Mucosa of gallbladder (tissue), 1 donor: Measurements from ENCODE around the gene ZNF587. TPM values are rescaled to one million over a fixed set of nuclear protein-coding genes. Genes with fewer than 3 reads are reported as not detected.
"Not testable (repeated sequence)": the region's sequence is repeated elsewhere in the genome, so short reads cannot be mapped to it uniquely, and the experiment has no call there.

Source experiments
- DNase-seq: peaks from one replicate; pipeline ENCODE4 v3.0.0-alpha.2; 2020; ENCODE audit warnings: low spot score
- total RNA-seq: library from RNA; stranded (reverse); gene quantifications from one replicate; pipeline ENCODE4 v1.2.1, GENCODE V29; 2021
- donor health status: DM: no; HTN: no; CAD: no.

Gene ZNF587
- total RNA-seq, 1 donor from 2014 or later: 60.0 TPM

DNA sequence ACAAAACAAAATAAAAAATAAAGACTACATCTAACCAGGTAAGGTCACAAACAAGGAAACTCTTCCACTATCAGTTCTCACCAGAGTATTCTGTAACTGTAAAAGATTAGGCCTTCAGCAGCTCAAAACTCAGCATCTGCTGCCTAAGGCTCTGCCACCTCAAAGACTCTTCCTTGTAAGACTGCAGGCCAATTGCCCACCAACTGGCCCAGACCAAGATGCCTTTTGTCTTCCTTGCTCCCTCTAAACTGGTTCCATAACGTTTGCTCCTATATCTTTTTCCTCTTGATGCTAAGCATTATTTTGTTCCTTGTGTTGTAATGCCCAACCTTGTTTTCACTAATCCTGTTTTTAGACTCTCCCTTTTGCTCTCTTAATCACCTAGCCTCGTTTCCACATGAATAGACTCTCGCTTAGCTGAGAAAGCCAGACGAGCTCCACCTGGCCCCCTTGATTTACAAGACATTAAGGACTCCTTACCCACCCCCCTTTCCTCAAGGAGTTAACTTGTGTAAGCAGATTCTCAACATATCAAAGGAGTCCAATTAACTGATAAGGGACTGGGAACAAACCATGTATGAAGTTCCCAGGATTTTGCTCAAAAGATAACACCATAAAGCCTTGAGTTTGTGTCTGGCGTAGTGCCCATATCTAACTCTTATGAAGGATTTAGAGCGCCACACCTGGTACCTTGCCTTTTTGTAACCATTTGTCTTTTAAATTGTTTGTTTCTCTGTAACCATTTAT is 37.7 kb downstream of the ZNF587 start:
- DNase-seq: peak; percentile 24

DNA sequence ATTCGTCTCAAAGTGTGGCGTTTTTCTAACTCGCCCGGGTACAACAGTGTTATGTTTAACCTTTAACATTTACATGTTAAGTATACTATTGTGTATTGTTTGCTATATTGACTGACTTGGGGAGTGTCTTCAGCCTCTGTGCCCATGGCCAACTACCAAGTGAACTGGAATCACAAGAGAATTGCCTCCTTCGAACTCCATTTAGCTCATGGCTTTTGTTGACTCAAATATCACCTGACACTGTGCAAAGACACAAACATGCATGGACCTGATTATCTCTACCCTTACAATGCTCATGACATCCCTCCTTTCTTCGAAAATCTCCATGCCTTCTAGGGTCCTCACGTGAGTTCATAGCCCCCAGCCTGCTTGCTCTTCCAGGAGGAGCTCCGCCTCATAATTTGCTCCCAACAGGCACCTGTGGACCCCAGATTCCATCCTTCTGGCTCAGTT is 38.5 kb downstream of the ZNF587 start:
- DNase-seq: peak; percentile 16

- peak; percentile 93 for DNase-seq
Observed at GRCh38 chr19:57888560-57889231, 39.0 kb downstream of the ZNF587 start, which contains the start of gene ZNF814. TSS of gene ZNF814 (minus strand) at chr19:57889037. CDS start at chr19:57888802, 235 bp downstream.

DNA sequence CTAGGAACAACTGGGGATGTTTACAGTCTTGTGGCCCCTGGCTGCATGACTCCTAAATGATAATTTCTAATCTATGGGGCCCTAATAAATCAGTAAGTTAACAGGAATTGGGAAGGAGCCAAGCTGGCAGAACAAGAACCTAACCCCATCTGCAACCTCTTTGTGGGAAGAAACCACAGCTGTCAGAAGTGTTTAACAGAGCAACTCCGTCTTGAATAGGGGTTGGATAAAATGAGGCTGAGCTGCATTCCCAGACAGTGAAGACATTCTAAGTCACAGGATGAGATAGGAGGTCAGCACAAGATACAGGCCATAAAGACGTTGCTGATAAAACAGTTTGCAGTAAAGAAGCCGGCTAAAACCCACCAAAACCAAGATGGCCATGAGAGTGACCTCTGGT is 41.0 kb downstream of the ZNF587 start:
- DNase-seq: not testable (repeated sequence)

DNA sequence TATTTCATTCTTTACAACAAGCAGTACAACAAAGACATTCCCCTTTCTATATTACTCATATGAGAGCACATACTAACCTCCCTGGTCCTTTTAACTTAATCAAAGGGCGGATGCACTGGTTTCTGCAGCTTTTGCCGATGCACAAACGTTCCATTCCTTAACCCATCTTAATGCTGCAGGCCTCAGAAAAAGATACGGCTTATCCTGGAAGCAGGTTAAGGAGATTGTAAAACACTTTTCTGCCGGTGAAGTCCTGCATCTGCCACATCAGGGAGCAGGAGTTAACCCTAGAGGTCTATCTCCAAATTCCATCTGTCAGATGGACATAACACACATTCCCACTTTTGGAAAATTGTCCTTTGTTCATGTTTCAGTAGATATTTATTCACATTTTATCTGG is 50.7 kb downstream of the ZNF587 start:
- DNase-seq: no peak

GRCh38 chr19:57903618-57904184 is 54.0 kb downstream of the ZNF587 start:
- no peak for DNase-seq

GRCh38 chr19:57905258-57905657 is 55.6 kb downstream of the ZNF587 start:
- no peak for DNase-seq

GRCh38 chr19:57907394-57907793 is 57.7 kb downstream of the ZNF587 start:
- DNase-seq: no peak

GRCh38 chr19:57914531-57914930 is 64.9 kb downstream of the ZNF587 start:
- DNase-seq: no peak

Other genes starting within 250 kb of the ZNF587 start
- 5.1 TPM for gene ZNF530, start 250.0 kb upstream of the ZNF587 start, total RNA-seq
- 19.0 TPM for gene ZNF134, start 235.6 kb upstream of the ZNF587 start, total RNA-seq
- 19.6 TPM for gene ZNF211, start 216.7 kb upstream of the ZNF587 start, total RNA-seq
- gene ZSCAN4, start 180.9 kb upstream of the ZNF587 start, total RNA-seq: not detected
- 5.3 TPM for gene ZNF551, start 167.9 kb upstream of the ZNF587 start, total RNA-seq
- gene ZNF154, start 140.7 kb upstream of the ZNF587 start, total RNA-seq: 11.7 TPM
- 14.9 TPM for gene ZNF671, start 122.2 kb upstream of the ZNF587 start, total RNA-seq
- 21.6 TPM for gene ZNF776, start 103.0 kb upstream of the ZNF587 start, total RNA-seq
- 20.2 TPM for gene ZNF586, start 80.2 kb upstream of the ZNF587 start, total RNA-seq
- gene ZNF552, start 34.9 kb upstream of the ZNF587 start, total RNA-seq: 47.0 TPM
- gene ZNF587B, start 19.6 kb upstream of the ZNF587 start, total RNA-seq: 15.9 TPM
- 23.6 TPM for gene ZNF814, start 39.2 kb downstream of the ZNF587 start, total RNA-seq
- gene ZNF417, start 66.7 kb downstream of the ZNF587 start, total RNA-seq: 31.0 TPM
- 14.1 TPM for gene ZNF418, start 85.5 kb downstream of the ZNF587 start, total RNA-seq
- gene ZNF256, start 97.8 kb downstream of the ZNF587 start, total RNA-seq: 5.7 TPM
- 0.60 TPM for gene C19orf18, start 124.7 kb downstream of the ZNF587 start, total RNA-seq
- gene ZNF606, start 153.0 kb downstream of the ZNF587 start, total RNA-seq: 23.3 TPM
- 1.3 TPM for gene ZSCAN1, start 184.2 kb downstream of the ZNF587 start, total RNA-seq
- gene ZNF135, start 209.4 kb downstream of the ZNF587 start, total RNA-seq: 11.1 TPM
- gene ZSCAN18, start 248.4 kb downstream of the ZNF587 start, total RNA-seq: 111 TPM